ACC112 (cell line): ENCODE results near the gene TYK2.
"Not testable (repeated sequence)": the region's sequence is repeated elsewhere in the genome, so short reads cannot be mapped to it uniquely, and the experiment has no call there.

Experiments
- H2AFZ ChIP-seq: fragments of 200-600 bp; sonication (generic); one replicate; pipeline ENCODE4 v1.6.0; 2017; ENCODE audit warnings: antibody characterized with exemption, low read length; ENCODE audit not compliant: unreplicated experiment
- H3K27ac ChIP-seq: fragments of 200-600 bp; sonication (generic); 2 replicates; pipeline ENCODE4 v1.5.1; 2014; ENCODE audit warnings: low read depth, mild to moderate bottlenecking, antibody characterized with exemption, low read length, moderate library complexity
- H3K27me3 ChIP-seq: fragments of 200-600 bp; sonication (generic); 2 replicates; pipeline ENCODE4 v1.6.1; 2014; ENCODE audit warnings: mild to moderate bottlenecking, antibody characterized with exemption, low read length, moderate library complexity, mixed read lengths; ENCODE audit not compliant: insufficient read depth
- H3K36me3 ChIP-seq: fragments of 200-600 bp; sonication (generic); 2 replicates; pipeline ENCODE4 v1.6.1; 2016; ENCODE audit warnings: mild to moderate bottlenecking, antibody characterized with exemption, low read length, moderate library complexity, mixed read lengths; ENCODE audit not compliant: insufficient read depth
- H3K4me1 ChIP-seq: fragments of 200-600 bp; sonication (generic); one replicate; pipeline ENCODE4 v1.6.1; 2016; ENCODE audit warnings: low read length, mixed read lengths; ENCODE audit not compliant: insufficient read depth, unreplicated experiment, control insufficient read depth
- H3K4me3 ChIP-seq: fragments of 200-600 bp; sonication (generic); 2 replicates; pipeline ENCODE4 v1.5.1; 2014; ENCODE audit warnings: mild to moderate bottlenecking, low read depth, low read length
- H3K79me2 ChIP-seq: fragments of 200-600 bp; sonication (generic); one replicate; pipeline ENCODE4 v1.6.0; 2016; ENCODE audit warnings: low read length; ENCODE audit not compliant: control insufficient read depth, unreplicated experiment, insufficient read depth

Gene TYK2

GRCh38 chr19:10407096-10407495, 26.7 kb upstream of the TYK2 start:
- H3K4me3 ChIP-seq, result no peak overlapping the region
- H2AFZ ChIP-seq, result no peak overlapping the region
- H3K79me2 ChIP-seq, result peaks cover 12% of the 10 kb centered on the region
- no peak overlapping the region for H3K27ac ChIP-seq
- no peaks in the 10 kb centered on the region for H3K36me3 ChIP-seq
- H3K4me1 ChIP-seq, result no peaks in the 10 kb centered on the region
- no peaks in the 10 kb centered on the region for H3K27me3 ChIP-seq

GRCh38 chr19:10406191-10406590, 25.8 kb upstream of the TYK2 start:
- Histone ChIP-seq H2AFZ (no peak overlapping the region), H3K27ac (no peak overlapping the region), H3K4me3 (no peak overlapping the region), H3K27me3 (no peaks in the 10 kb centered on the region), H3K79me2 (peaks cover 21% of the 10 kb centered on the region), H3K4me1 (peaks cover 5% of the 10 kb centered on the region), H3K36me3 (no peaks in the 10 kb centered on the region)

- Histone ChIP-seq H3K36me3 (no peaks in the 10 kb centered on the region), H3K27me3 (no peaks in the 10 kb centered on the region), H3K4me1 (peaks cover 12% of the 10 kb centered on the region), H3K79me2 (peaks cover 32% of the 10 kb centered on the region), H3K4me3 (peak overlapping the region; percentile 91), H2AFZ (no peak overlapping the region), H3K27ac (no peak overlapping the region)
These were observed 24.8 kb upstream of the TYK2 start for GRCh38 chr19:10404888-10405820.

- Histone ChIP-seq H3K4me3 (peak within 1 kb of the TSS; percentile 91), H3K36me3 (no peaks in the 10 kb centered on the region), H3K79me2 (peaks cover 46% of the 10 kb centered on the region), H3K27ac (peak within 1 kb of the TSS; percentile 80), H2AFZ (peak within 1 kb of the TSS; percentile 85), H3K27me3 (no peaks in the 10 kb centered on the region), H3K4me1 (peaks cover 12% of the 10 kb centered on the region)
These were observed 23.0 kb upstream of the TYK2 start, which contains the start of gene CDC37 for GRCh38 chr19:10403137-10404021. Gene CDC37 (minus strand): TSS chr19:10403542. CDS start chr19:10403479, 63 bp downstream.

GRCh38 chr19:10402441-10403038, 22.2 kb upstream of the TYK2 start:
- Histone ChIP-seq H3K4me1 (peaks cover 12% of the 10 kb centered on the region), H3K27me3 (no peaks in the 10 kb centered on the region), H3K27ac (peak overlapping the region; percentile 80), H3K36me3 (no peaks in the 10 kb centered on the region), H2AFZ (peak overlapping the region; percentile 40), H3K79me2 (peaks cover 55% of the 10 kb centered on the region), H3K4me3 (peak overlapping the region; percentile 91)

- Histone ChIP-seq H3K36me3 (0 out of 2 replicates have a peak, but pooled peaks cover 3% of the 10 kb centered on the region), H3K27me3 (no peaks in the 10 kb centered on the region), H3K79me2 (peaks cover 61% of the 10 kb centered on the region), H3K4me3 (no peak overlapping the region), H2AFZ (no peak overlapping the region), H3K27ac (no peak overlapping the region), H3K4me1 (peaks cover 12% of the 10 kb centered on the region)
These were observed 19.5 kb upstream of the TYK2 start for GRCh38 chr19:10399878-10400277.

GRCh38 chr19:10399340-10399739, 19.0 kb upstream of the TYK2 start:
- Histone ChIP-seq H3K79me2 (peaks cover 61% of the 10 kb centered on the region), H3K4me1 (peaks cover 12% of the 10 kb centered on the region)
- H3K27ac ChIP-seq, H2AFZ ChIP-seq, H3K27me3 ChIP-seq, H3K36me3 ChIP-seq, H3K4me3 ChIP-seq: not testable (repeated sequence)

GRCh38 chr19:10398819-10399218, 18.4 kb upstream of the TYK2 start:
- H3K27ac ChIP-seq, result no peak overlapping the region

GRCh38 chr19:10395917-10396316, 15.5 kb upstream of the TYK2 start:
- Histone ChIP-seq H3K4me3 (no peak overlapping the region), H3K36me3 (0 out of 2 replicates have a peak, but pooled peaks cover 3% of the 10 kb centered on the region), H3K79me2 (peaks cover 37% of the 10 kb centered on the region)

More at GRCh38 chr19:10398819-10399218, 18.4 kb upstream of the TYK2 start:
- Histone ChIP-seq H3K4me3 (no peak overlapping the region), H2AFZ (no peak overlapping the region), H3K79me2 (peaks cover 61% of the 10 kb centered on the region), H3K4me1 (peaks cover 12% of the 10 kb centered on the region), H3K27me3 (no peaks in the 10 kb centered on the region), H3K36me3 (0 out of 2 replicates have a peak, but pooled peaks cover 3% of the 10 kb centered on the region)

GRCh38 chr19:10395436-10395835, 15.1 kb upstream of the TYK2 start:
- 0 out of 2 replicates have a peak, but pooled peaks cover 3% of the 10 kb centered on the region for H3K36me3 ChIP-seq
- no peaks in the 10 kb centered on the region for H3K27me3 ChIP-seq
- H2AFZ ChIP-seq, result no peak overlapping the region
- H3K79me2 ChIP-seq, result peaks cover 32% of the 10 kb centered on the region
- no peak overlapping the region for H3K4me3 ChIP-seq
- no peaks in the 10 kb centered on the region for H3K4me1 ChIP-seq
- no peak overlapping the region for H3K27ac ChIP-seq

More at GRCh38 chr19:10395917-10396316, 15.5 kb upstream of the TYK2 start:
- no peak overlapping the region for H3K27ac ChIP-seq
- H2AFZ ChIP-seq, result no peak overlapping the region
- peaks cover 4% of the 10 kb centered on the region for H3K4me1 ChIP-seq
- no peaks in the 10 kb centered on the region for H3K27me3 ChIP-seq
